Measurements from ENCODE around the gene TCTN1. TPM values are rescaled to one million over a fixed set of nuclear protein-coding genes. Genes with fewer than 3 reads are reported as not detected.

The TCTN1 gene
- 58.3 and 66.8 TPM in 2 replicates for total RNA-seq (2021)
- Bru-seq, nascent RNA, result percentile 66 among the genes with signal in this experiment
- percentile 67 among the genes with signal in this experiment for BruChase-seq, experiment 1, labeled RNA remaining after a 2-hour chase
- percentile 64 among the genes with signal in this experiment for BruChase-seq, experiment 2, labeled RNA remaining after a 6-hour chase
- long read RNA-seq, transcript TCTN1-225 (15 exons, 2,309 nt), result major isoform, 13 of 45 reads
- long read RNA-seq, partial matches to known transcripts, result 2 of 45 reads
- long read RNA-seq, other reads (novel, unspliced or antisense), result 26 of 45 reads

GRCh38 chr12:110613771-110614684 lies at the start of gene TCTN1:
TCTN1 (plus strand) TSS chr12:110614129; CDS start chr12:110614183, 54 bp downstream.
- POLR2A ChIA-PET (ENCODE audit: unreplicated experiment), result interaction anchor here (0.5 to 0.7 kb wide), 5 partner anchors 38 to 728 kb away, joined by 3 to 36 read pairs (median 27); no protein-coding TSS in a partner anchor
- H3F3A ChIP-seq (ENCODE audit: insufficient read depth, low read depth), result peaks cover 9% of the 10 kb centered on the region; the same call in 1 of the 2 replicates
- DNase-seq, result peak; percentile 88 to 96
- peaks cover 18% of the 10 kb centered on the region for H3K4me1 ChIP-seq (replicated peaks; ENCODE audit: insufficient read depth)
- no peak within 1 kb of the TSS for H3K27ac ChIP-seq
- H3K9me2 ChIP-seq (ENCODE audit: insufficient read depth), result no peaks in the 10 kb centered on the region
- H3K79me2 ChIP-seq (ENCODE audit: low read depth), result peaks cover 14% of the 10 kb centered on the region; the same call in 1 of the 2 replicates
- BruUV-seq (replicated peaks), result no TSS peak
- peak within 1 kb of the TSS; percentile 96 for H3K4me2 ChIP-seq
- CTCF ChIA-PET, result interaction anchor here (0.6 to 1.2 kb wide), 8 partner anchors 12 to 649 kb away, joined by 3 to 9 read pairs (median 4); partner anchors contain the start of genes ARPC3 and CCDC63
- H3K9me3 ChIP-seq (ENCODE audit: insufficient read depth, low read depth), result no peaks in the 10 kb centered on the region
- intact Hi-C loops (cut with micrococcal nuclease; ENCODE audit: unreplicated experiment), result loop anchor here (5.0 kb wide), 1 partner anchor 83 kb away; no protein-coding TSS in a partner anchor
- TF ChIP-seq EZH2 (IDR thresholded peaks at IDR 0.05; ENCODE audit: low read depth), result no peak
- TF ChIP-seq, protein P1, sequence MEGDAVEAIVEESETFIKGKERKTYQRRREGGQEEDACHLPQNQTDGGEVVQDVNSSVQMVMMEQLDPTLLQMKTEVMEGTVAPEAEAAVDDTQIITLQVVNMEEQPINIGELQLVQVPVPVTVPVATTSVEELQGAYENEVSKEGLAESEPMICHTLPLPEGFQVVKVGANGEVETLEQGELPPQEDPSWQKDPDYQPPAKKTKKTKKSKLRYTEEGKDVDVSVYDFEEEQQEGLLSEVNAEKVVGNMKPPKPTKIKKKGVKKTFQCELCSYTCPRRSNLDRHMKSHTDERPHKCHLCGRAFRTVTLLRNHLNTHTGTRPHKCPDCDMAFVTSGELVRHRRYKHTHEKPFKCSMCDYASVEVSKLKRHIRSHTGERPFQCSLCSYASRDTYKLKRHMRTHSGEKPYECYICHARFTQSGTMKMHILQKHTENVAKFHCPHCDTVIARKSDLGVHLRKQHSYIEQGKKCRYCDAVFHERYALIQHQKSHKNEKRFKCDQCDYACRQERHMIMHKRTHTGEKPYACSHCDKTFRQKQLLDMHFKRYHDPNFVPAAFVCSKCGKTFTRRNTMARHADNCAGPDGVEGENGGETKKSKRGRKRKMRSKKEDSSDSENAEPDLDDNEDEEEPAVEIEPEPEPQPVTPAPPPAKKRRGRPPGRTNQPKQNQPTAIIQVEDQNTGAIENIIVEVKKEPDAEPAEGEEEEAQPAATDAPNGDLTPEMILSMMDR (conservative IDR thresholded peaks at IDR 0.05), result no peak; the same call in 1 of the 2 replicates
- H3K4me3 ChIP-seq, result peak within 1 kb of the TSS; percentile 80
- H3K36me3 ChIP-seq (ENCODE audit: low read depth), result no peaks in the 10 kb centered on the region
- H4K20me1 ChIP-seq (ENCODE audit: insufficient read depth), result no peaks in the 10 kb centered on the region
- H3K27me3 ChIP-seq (ENCODE audit: insufficient read depth, low read depth), result no peaks in the 10 kb centered on the region
- H2AFZ ChIP-seq, result peak within 1 kb of the TSS; percentile 99

DNA sequence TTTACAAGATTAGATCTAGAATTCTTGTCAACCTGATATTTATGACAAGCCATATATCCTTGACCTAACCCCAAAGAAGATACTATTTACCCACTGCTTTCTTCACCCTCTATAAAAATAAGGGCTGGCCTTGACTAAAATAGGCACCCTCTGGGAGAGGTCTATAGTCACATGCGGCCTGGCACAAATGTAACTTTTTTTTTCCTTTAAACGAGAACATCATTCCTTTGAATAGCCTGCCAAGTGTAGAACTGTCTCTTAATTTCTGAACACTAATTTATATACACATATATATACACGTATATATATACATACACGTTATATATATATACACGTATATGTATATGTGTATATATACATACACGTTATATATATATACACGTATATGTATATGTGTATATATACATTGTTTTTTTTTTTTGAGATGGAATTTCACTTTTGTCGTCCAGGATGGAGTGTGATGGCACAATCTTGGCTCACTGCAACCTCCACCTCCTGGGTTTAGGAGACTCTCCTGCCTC lies 49.4 kb upstream of the TCTN1 start:
- BruUV-seq (replicated peaks), result no TSS peak
- Histone ChIP-seq H4K20me1 (ENCODE audit: insufficient read depth) (no peaks in the 10 kb centered on the region; the same call in 1 of the 2 replicates), H3K36me3 (ENCODE audit: low read depth) (no peaks in the 10 kb centered on the region), H3K27ac (no peak overlapping the region), H3K4me2 (no peak overlapping the region), H3K9me3 (ENCODE audit: insufficient read depth, low read depth) (peaks cover 3% of the 10 kb centered on the region; the same call in 1 of the 2 replicates), H3K9me2 (ENCODE audit: insufficient read depth) (no peaks in the 10 kb centered on the region), H3K79me2 (ENCODE audit: low read depth) (peaks cover 94% of the 10 kb centered on the region), H3K4me3 (no peak overlapping the region), H3F3A (ENCODE audit: insufficient read depth, low read depth) (peaks cover 28% of the 10 kb centered on the region), H3K27me3 (ENCODE audit: insufficient read depth, low read depth) (no peaks in the 10 kb centered on the region), H2AFZ (no peak overlapping the region), H3K4me1 (replicated peaks; ENCODE audit: insufficient read depth) (peaks cover 35% of the 10 kb centered on the region)
- ChIA-PET CTCF (interaction anchor here (0.7 kb wide), 1 partner anchor 418 kb away, joined by 3 read pairs; no protein-coding TSS in a partner anchor), POLR2A (ENCODE audit: unreplicated experiment) (no interaction called here)
- intact Hi-C loops (cut with micrococcal nuclease; ENCODE audit: unreplicated experiment), result no loop called here
- DNase-seq, result no peak
- TF ChIP-seq EZH2 (IDR thresholded peaks at IDR 0.05; ENCODE audit: low read depth), result no peak
- TF ChIP-seq, protein P1 (conservative IDR thresholded peaks at IDR 0.05), result no peak

All from PC-9 (cell line).